IMR-90 (cell line): Measurements from ENCODE around the gene SEL1L. TPM values are rescaled to one million over a fixed set of nuclear protein-coding genes. Genes with fewer than 3 reads are reported as not detected.

Experiments used
- ATAC-seq: fragments of 200-7000 bp; cut with Tn5 transposase; 2 replicates; pipeline ENCODE4 v1.9.1; 2020; ENCODE audit warnings: low read depth, mild to moderate bottlenecking, moderate library complexity
- BruUV-seq: library from RNA; stranded (reverse); fragments of 400-500 nt; replicated peaks from 2 replicates; lab custom pipeline; 2021; lab: Mats Ljungman, UMichigan
- CTCF ChIA-PET: fragments of 300-600 bp; formaldehyde crosslinking; extraction: SDS; loops from one replicate; lab custom pipeline; 2021; ENCODE audit warnings: antibody characterized with exemption; lab: Yijun Ruan, JAX
- POLR2A ChIA-PET: fragments of 300-600 bp; sonication (Branson Sonifier 250); formaldehyde crosslinking; loops from one replicate; lab custom pipeline; 2022; ENCODE audit warnings: antibody characterized with exemption; ENCODE audit not compliant: unreplicated experiment; lab: Charles Lee
- DNase-seq: peaks from one replicate; pipeline ENCODE4 v3.0.0; 2013
- H2AFZ ChIP-seq: replicated peaks from 2 replicates; pipeline ENCODE3; 2013; ENCODE audit warnings: low read length, mild to moderate bottlenecking; ENCODE audit not compliant: poor library complexity
- H2AK5ac ChIP-seq: 2 replicates; pipeline ENCODE4 v1.6.1; 2013; ENCODE audit warnings: low read depth, low read length, inconsistent platforms
- H2AK9ac ChIP-seq: replicated peaks from 2 replicates; pipeline ENCODE3; 2013; ENCODE audit warnings: mild to moderate bottlenecking, low read depth, low read length, moderate library complexity; ENCODE audit not compliant: poor library complexity
- H2BK120ac ChIP-seq: 2 replicates; pipeline ENCODE4 v1.6.1; 2013; ENCODE audit warnings: low read depth, low read length, inconsistent platforms
- H2BK15ac ChIP-seq: 3 replicates; pipeline ENCODE4 v1.6.1; 2013; ENCODE audit warnings: low read depth, low read length, inconsistent platforms
- H2BK20ac ChIP-seq: 2 replicates; pipeline ENCODE4 v1.6.1; 2013; ENCODE audit warnings: low read depth, mild to moderate bottlenecking, inconsistent platforms, low read length, moderate library complexity
- H2BK5ac ChIP-seq: 2 replicates; pipeline ENCODE4 v1.6.1; 2013; ENCODE audit warnings: mild to moderate bottlenecking, low read depth, low read length, inconsistent platforms; ENCODE audit not compliant: poor library complexity, severe bottlenecking
- H3K14ac ChIP-seq: replicated peaks from 2 replicates; pipeline ENCODE4 v1.6.1; 2013; ENCODE audit warnings: low read depth, low read length, inconsistent platforms
- H3K18ac ChIP-seq: 2 replicates; pipeline ENCODE4 v1.6.1; 2013; ENCODE audit warnings: low read depth, low read length, control low read depth
- H3K23ac ChIP-seq: 2 replicates; pipeline ENCODE4 v1.6.1; 2013; ENCODE audit warnings: low read depth, low read length, inconsistent platforms
- H3K27ac ChIP-seq: 2 replicates; pipeline ENCODE4 v1.5.1; 2013; ENCODE audit warnings: mild to moderate bottlenecking, control low read depth, low read length; ENCODE audit not compliant: insufficient read depth
- H3K27me3 ChIP-seq: 2 replicates; pipeline ENCODE4 v1.6.1; 2013; ENCODE audit warnings: low read length; ENCODE audit not compliant: control insufficient read depth, insufficient read depth
- H3K36me3 ChIP-seq: 2 replicates; pipeline ENCODE4 v1.6.1; 2013; ENCODE audit warnings: low read length, mixed read lengths; ENCODE audit not compliant: control insufficient read depth, insufficient read depth
- H3K4ac ChIP-seq: 2 replicates; pipeline ENCODE4 v1.6.1; 2013; ENCODE audit warnings: low read depth, low read length, inconsistent platforms
- H3K4me1 ChIP-seq: 2 replicates; pipeline ENCODE4 v1.6.1; 2013; ENCODE audit warnings: low read length, mixed read lengths; ENCODE audit not compliant: control insufficient read depth, insufficient read depth
- H3K4me2 ChIP-seq: 2 replicates; pipeline ENCODE4 v1.6.1; 2013; ENCODE audit warnings: low read depth, mild to moderate bottlenecking, control low read depth, low read length, moderate library complexity
- H3K4me3 ChIP-seq: 2 replicates; pipeline ENCODE4 v1.5.1; 2013; ENCODE audit warnings: low read depth, mild to moderate bottlenecking, control low read depth, low read length, moderate library complexity; ENCODE audit not compliant: insufficient read depth
- H3K56ac ChIP-seq: 2 replicates; pipeline ENCODE4 v1.6.1; 2013; ENCODE audit warnings: low read length, inconsistent platforms; ENCODE audit not compliant: insufficient read depth; ENCODE audit errors: extremely low read depth
- H3K79me1 ChIP-seq, 2 experiments: 2 replicates each; pipeline ENCODE4 v1.6.1; 2013; ENCODE audit warnings: low read length in 2 of 2, inconsistent platforms in 1 of 2, low read depth in 1 of 2
- H3K9ac ChIP-seq: 2 replicates; pipeline ENCODE4 v1.6.1; 2013; ENCODE audit warnings: low read depth, low read length, control low read depth
- H3K9me1 ChIP-seq: 2 replicates; pipeline ENCODE4 v1.6.1; 2013; ENCODE audit warnings: low read length, inconsistent platforms; ENCODE audit not compliant: insufficient read depth
- H3K9me3 ChIP-seq: 2 replicates; pipeline ENCODE4 v1.6.1; 2013; ENCODE audit warnings: low read length; ENCODE audit not compliant: control insufficient read depth, insufficient read depth
- H4K20me1 ChIP-seq: 2 replicates; pipeline ENCODE4 v1.6.1; 2013; ENCODE audit warnings: low read length, inconsistent platforms; ENCODE audit not compliant: insufficient read depth
- H4K5ac ChIP-seq: 2 replicates; pipeline ENCODE4 v1.6.1; 2013; ENCODE audit warnings: mild to moderate bottlenecking, low read depth, low read length, control low read depth
- H4K8ac ChIP-seq, 2 experiments: 2 replicates each; pipeline ENCODE4 v1.6.1; 2013; ENCODE audit warnings: low read depth in 2 of 2, low read length in 2 of 2, control low read depth in 1 of 2, inconsistent platforms in 1 of 2
- H4K91ac ChIP-seq: 2 replicates; pipeline ENCODE4 v1.6.1; 2013; ENCODE audit warnings: low read depth, low read length, inconsistent platforms; ENCODE audit not compliant: insufficient read depth
- BHLHE40 ChIP-seq: fragments of 150-350 bp; IDR thresholded peaks from 2 replicates; pipeline ENCODE4 v1.6.1; 2016; ENCODE audit warnings: mild to moderate bottlenecking, low read depth, low read length
- CHD1 ChIP-seq: IDR thresholded peaks from 2 replicates; pipeline ENCODE4 v1.6.1; 2012; ENCODE audit warnings: low read depth, low read length, improper control_type of control experiment
- FOS ChIP-seq: fragments of 150-350 bp; IDR thresholded peaks from 2 replicates; pipeline ENCODE4 v1.6.1; 2016; ENCODE audit warnings: low read depth, low read length
- MAZ ChIP-seq: IDR thresholded peaks from 2 replicates; pipeline ENCODE4 v1.6.1; 2012; ENCODE audit warnings: low read depth, mild to moderate bottlenecking, low read length, improper control_type of control experiment, moderate library complexity, borderline replicate concordance
- MXI1 ChIP-seq: IDR thresholded peaks from 2 replicates; pipeline ENCODE4 v1.6.1; 2012; ENCODE audit warnings: low read depth, mild to moderate bottlenecking, low read length, moderate library complexity, borderline replicate concordance
- RAD21 ChIP-seq: IDR thresholded peaks from 2 replicates; pipeline ENCODE4 v1.6.1; 2012; ENCODE audit warnings: low read length, improper control_type of control experiment
- RCOR1 ChIP-seq: IDR thresholded peaks from 2 replicates; pipeline ENCODE4 v1.6.1; 2012; ENCODE audit warnings: mild to moderate bottlenecking, low read length, improper control_type of control experiment; ENCODE audit not compliant: insufficient replicate concordance
- RFX5 ChIP-seq: IDR thresholded peaks from 2 replicates; pipeline ENCODE4 v1.8.0; 2012; ENCODE audit warnings: low read depth, mild to moderate bottlenecking, low read length, moderate library complexity
- SMC3 ChIP-seq: fragments of 150-350 bp; IDR thresholded peaks from 2 replicates; pipeline ENCODE4 v1.6.1; 2016; ENCODE audit warnings: low read depth, mild to moderate bottlenecking, antibody characterized with exemption, low read length, moderate library complexity
- WGBS, 2 experiments: methylation state at CpG; one replicate each; pipeline versions ENCODE4 v1.1.5 to v1.1.7; 2013; ENCODE audit warnings: missing lambda C conversion rate in 2 of 2; ENCODE audit not compliant: insufficient read length in 1 of 2; ENCODE audit errors: extremely low coverage in 2 of 2; 5-methylcytosine and 5-hydroxymethylcytosine counted together
- dilution Hi-C: fragments of 300-500 bp; cut with HindIII; formaldehyde crosslinking; loops from one replicate; pipeline ENCODE4 v1.14.3; 2018; ENCODE audit warnings: low sequenced_read_pairs; ENCODE audit not compliant: unreplicated experiment
- in situ Hi-C: fragments of 300-500 bp; cut with MboI; formaldehyde crosslinking; loops from 3 replicates; pipeline ENCODE4 v1.14.3; 2019; ENCODE audit warnings: low sequenced_read_pairs, inconsistent platforms, mixed read lengths
- intact Hi-C: fragments of 100-400 bp; cut with micrococcal nuclease; formaldehyde crosslinking; loops from 2 replicates; pipeline ENCODE4 v1.10.0; 2022
- polyA plus RNA-seq, 3 experiments: library from polyadenylated mRNA; depleted of rRNA; stranded (reverse); fragments of >200 nt; gene quantifications; 2 replicates each; pipeline ENCODE4 v1.2.3, GENCODE V29; 2012; ENCODE audit warnings: low replicate concordance in 1 of 3
- total RNA-seq: library from RNA; depleted of rRNA; stranded (reverse); fragments of >200 nt; gene quantifications from 2 replicates; pipeline ENCODE4 v1.2.3, GENCODE V29; 2012
- TF ChIP-seq, protein P1 (sequence below): fragments of 150-350 bp; IDR thresholded peaks from 2 replicates; pipeline ENCODE4 v1.6.1; 2016; ENCODE audit warnings: low read depth, mild to moderate bottlenecking, low read length, moderate library complexity, borderline replicate concordance

Gene SEL1L
- total and polyA plus RNA-seq, 2 of the 4 experiments (the other 2 are of a cell fraction), result 21.0 to 62.4 TPM

DNA sequence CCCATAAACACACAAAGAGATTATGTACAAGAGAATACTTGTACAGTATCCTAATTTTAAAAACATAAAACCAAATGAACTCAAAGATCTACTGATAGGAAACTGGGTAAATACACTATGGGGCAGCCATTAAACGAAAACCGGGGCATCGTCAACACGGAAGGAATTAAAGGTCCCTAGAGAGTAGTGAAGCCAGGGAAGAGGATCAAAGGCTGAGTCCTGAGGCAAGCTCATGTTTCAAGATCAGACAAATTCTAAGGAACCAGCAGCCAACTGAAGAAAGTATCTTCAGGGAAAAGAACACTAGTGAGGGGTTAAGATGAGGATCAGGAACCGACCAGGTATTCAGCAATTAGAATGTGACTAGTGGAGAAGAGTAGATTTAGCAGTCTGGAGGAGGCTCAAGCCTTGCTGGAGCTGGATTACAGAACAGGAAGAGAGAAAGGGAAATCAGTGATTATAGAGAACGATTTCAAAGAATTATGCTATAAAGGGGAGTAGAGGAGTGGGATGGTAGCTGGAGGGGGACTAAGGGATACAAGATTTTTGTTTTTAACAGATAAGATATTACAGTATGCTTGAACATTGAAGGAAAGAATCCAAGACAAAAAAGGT lies 23.7 kb downstream of the SEL1L start:
- in situ Hi-C loops, result no loop called here
- Histone ChIP-seq H4K91ac (no peak overlapping the region), H3K9me3 (no peaks in the 10 kb centered on the region), H3K4me2 (no peak overlapping the region), H3K56ac (no peak overlapping the region), H2BK15ac (no peak overlapping the region), H3K9ac (no peak overlapping the region), H3K27ac (no peak overlapping the region), H3K27me3 (no peaks in the 10 kb centered on the region), H4K5ac (no peak overlapping the region), H2BK5ac (peak overlapping the region; percentile 33), H3K9me1 (peaks cover 5% of the 10 kb centered on the region; the same call in 1 of the 2 replicates), H4K20me1 (no peaks in the 10 kb centered on the region; the same call in 1 of the 2 replicates), H2BK20ac (no peak overlapping the region), H4K8ac (no peak overlapping the region), H3K79me1 (peaks cover 20 to 35% of the 10 kb centered on the region in 2 experiments), H2AK5ac (no peak overlapping the region), H3K14ac (no peak overlapping the region), H3K36me3 (peaks cover 20% of the 10 kb centered on the region), H3K18ac (no peak overlapping the region), H2BK120ac (no peak overlapping the region), H2AK9ac (no peak overlapping the region), H3K23ac (no peak overlapping the region), H3K4ac (no peak overlapping the region), H3K4me1 (peaks cover 3% of the 10 kb centered on the region; the same call in 1 of the 2 replicates), H2AFZ (no peak overlapping the region), H3K4me3 (no peak overlapping the region)
- intact Hi-C loops, result no loop called here
- peak; percentile 49 for ATAC-seq
- BruUV-seq, result no TSS peak
- ChIA-PET POLR2A (no interaction called here), CTCF (interaction anchor here (0.8 kb wide), 1 partner anchor 18 kb away, joined by 3 read pairs; no protein-coding TSS in a partner anchor)
- dilution Hi-C loops, result no loop called here
- WGBS, 2 experiments, result 77% methylated on average over 5 of the region's 6 CpGs; no CpG with 5 or more reads in 1 of the 2 experiments
- no peak for DNase-seq
- TF ChIP-seq FOS (no peak), CHD1 (no peak), SMC3 (no peak), RAD21 (no peak), RCOR1 (no peak), MXI1 (no peak), RFX5 (no peak), MAZ (no peak), BHLHE40 (no peak)
- TF ChIP-seq, protein P1, sequence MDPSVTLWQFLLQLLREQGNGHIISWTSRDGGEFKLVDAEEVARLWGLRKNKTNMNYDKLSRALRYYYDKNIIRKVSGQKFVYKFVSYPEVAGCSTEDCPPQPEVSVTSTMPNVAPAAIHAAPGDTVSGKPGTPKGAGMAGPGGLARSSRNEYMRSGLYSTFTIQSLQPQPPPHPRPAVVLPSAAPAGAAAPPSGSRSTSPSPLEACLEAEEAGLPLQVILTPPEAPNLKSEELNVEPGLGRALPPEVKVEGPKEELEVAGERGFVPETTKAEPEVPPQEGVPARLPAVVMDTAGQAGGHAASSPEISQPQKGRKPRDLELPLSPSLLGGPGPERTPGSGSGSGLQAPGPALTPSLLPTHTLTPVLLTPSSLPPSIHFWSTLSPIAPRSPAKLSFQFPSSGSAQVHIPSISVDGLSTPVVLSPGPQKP, result no peak
